Middle frontal gyrus (tissue), 1 donor: ENCODE results near the gene EGR2.
"Not testable (repeated sequence)": the region's sequence is repeated elsewhere in the genome, so short reads cannot be mapped to it uniquely, and the experiment has no call there.

Experiments
- DNase-seq: peaks from one replicate; pipeline ENCODE4 v3.0.0-alpha.2; 2015; ENCODE audit warnings: low spot score; ENCODE audit errors: extremely low spot score

EGR2 gene

GRCh38 chr10:62795100-62795499, 21.1 kb downstream of the EGR2 start:
- no peak for DNase-seq

GRCh38 chr10:62794306-62794705, 21.9 kb downstream of the EGR2 start:
- no peak for DNase-seq

- no peak for DNase-seq
These were observed 23.9 kb downstream of the EGR2 start for GRCh38 chr10:62792261-62792660.

GRCh38 chr10:62790571-62790970, 25.6 kb downstream of the EGR2 start:
- no peak for DNase-seq

DNA sequence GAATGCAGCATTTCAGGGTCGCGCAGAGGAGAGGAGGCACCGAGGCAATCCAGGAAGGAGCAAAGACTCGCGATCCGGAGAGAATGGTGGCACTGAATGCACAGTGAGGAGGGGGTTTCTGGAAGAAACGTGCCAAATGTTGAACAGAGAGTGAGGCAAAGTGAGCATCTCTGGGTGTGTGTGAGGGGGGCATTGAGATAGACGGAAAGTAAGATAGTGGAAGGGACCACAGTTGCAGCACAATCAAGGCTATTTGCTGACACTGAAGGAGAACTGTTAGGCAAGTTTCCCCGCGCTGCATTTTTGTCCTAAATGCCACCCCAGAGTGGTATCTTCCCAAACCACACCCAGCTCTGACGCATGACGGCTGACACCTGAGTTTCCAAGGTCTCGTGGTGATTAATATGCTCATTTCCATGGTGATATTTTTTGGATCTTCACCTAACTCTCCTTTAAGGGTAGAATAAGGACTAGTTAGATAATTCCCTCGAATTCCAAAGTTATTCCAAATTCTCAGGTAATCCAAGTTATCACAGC, 26.1 kb downstream of the EGR2 start:
- no peak for DNase-seq

- DNase-seq, result no peak
These were observed 27.2 kb downstream of the EGR2 start for GRCh38 chr10:62788861-62789467.

GRCh38 chr10:62788285-62788684, 27.9 kb downstream of the EGR2 start:
- DNase-seq, result not testable (repeated sequence)

DNA sequence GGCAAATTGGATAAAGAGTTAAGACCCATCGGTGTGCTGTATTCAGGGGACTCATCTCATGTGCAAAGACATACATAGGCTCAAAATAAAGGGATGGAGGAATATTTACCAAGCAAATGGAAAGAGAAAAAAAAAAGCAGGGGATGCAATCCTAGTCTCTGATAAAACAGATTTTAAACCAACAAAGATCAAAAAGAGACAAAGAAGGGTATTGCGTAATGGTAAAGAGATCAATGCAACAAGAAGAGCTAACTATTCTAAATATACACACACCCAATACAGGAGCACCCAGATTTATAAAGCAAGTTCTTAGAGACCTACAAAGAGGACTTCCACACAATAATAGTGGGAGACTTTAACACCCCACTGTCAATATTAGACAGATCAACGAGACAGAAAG, 31.6 kb downstream of the EGR2 start:
- not testable (repeated sequence) for DNase-seq

DNA sequence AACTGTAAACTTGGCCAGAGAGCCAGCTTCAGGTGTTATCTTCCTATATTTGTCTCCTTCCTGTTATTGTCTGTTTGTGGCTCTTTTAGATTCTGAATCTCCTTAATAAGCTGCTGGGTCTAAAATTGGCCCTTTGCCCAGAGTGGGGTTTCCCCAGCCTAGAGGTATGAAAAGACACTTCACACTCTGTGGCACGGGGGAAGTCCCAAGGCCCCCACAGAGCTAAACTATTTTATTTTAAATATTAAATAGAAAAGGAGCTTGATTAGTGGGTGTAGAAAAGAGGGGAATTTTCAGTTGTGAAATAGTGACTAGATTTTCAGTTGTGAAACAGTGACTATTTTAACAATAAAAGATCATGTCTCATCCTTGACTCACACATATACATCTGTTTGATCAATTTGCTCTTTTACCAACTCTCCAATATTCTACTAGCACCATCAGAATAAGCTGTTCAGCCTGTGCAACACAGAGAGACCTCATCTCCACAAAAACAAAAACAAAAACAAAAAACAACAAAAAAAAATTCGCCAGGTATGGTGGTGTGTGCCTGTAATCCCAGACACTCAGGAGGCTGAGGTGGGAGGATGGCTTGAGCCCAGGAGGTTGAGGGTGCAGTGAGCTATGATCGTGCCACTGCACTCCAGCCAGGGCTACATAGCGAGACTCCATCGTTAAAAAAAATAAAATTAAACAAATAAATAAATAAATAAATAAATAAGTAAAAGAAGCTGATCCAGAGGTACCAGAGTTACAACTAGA, 36.5 kb downstream of the EGR2 start:
- no peak for DNase-seq

DNA sequence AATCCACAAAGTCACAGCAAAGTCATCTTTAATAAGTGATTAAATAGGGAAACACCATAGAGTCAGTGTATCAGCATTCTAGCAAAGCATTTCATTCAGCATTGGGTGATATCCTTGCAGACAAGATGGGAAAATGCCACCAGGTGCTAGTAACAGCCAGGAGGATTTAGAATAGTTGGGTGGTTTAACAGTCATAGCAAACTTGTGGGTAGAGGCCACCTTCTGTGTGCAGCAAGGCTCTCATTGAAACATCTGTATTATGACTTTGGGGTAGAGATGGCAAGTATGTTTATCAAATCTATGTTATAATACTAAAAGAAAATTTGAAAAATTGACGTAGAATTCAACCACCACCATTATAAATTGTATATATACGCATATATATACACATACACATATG, 38.0 kb downstream of the EGR2 start:
- no peak for DNase-seq

DNA sequence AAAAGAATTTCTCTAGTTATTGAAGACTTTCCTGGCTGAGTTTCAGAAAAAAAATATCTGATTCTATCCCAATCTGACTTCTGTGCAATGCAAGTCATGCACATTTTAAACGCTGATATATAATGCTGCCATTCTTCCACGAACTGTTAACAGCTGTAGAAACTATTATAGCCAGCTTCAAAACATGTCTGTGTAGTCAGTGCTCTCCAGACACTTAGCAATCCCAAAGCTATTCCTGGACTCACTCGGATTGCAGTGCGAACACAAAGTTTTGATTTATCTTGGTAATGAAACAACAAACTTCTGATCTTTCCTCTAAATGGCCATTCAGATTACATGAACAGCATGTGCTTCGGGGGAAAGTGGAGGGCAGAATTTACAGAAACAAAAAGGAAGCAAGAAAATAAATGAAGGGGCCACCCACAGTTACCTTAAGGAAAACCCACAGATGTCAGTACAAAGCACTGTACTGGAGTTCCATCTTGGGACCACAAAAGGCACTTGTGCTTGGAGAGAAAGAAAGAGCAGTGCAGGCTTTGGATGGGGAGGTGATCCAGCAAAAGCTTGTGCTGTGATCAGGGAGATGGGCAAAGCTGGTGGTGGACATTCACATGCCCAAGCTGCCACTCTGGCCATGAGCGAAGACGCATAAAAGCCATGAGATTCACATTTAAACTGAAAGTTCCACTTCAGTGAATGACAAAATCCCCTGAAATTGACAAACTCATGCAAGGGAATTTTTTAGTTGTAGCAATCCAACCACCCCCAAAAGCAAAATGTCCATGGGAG, 43.8 kb downstream of the EGR2 start:
- DNase-seq, result no peak

GRCh38 chr10:62769574-62770242, 46.5 kb downstream of the EGR2 start:
- DNase-seq, result no peak

DNA sequence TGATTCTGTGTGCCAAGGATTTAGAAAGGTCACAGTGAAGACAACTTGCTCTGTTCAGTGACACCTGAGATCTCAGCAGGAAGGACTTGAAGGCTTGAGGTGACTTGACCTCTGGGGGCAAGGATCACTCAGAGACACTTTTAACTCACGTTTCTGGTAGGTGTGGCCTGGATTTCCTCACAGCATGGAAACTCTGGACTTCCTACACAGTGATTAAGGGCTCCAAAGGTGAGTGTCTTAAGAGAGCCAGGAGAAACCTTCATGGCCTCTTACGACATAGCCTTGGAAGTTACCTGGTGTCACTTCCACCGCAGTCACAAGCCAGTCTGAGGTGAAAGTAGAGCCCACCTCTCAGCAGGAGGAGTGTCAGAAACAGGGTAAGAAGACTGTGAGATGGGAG, 49.8 kb downstream of the EGR2 start:
- DNase-seq, result no peak

GRCh38 chr10:62765726-62766125, 50.4 kb downstream of the EGR2 start:
- DNase-seq, result no peak

DNA sequence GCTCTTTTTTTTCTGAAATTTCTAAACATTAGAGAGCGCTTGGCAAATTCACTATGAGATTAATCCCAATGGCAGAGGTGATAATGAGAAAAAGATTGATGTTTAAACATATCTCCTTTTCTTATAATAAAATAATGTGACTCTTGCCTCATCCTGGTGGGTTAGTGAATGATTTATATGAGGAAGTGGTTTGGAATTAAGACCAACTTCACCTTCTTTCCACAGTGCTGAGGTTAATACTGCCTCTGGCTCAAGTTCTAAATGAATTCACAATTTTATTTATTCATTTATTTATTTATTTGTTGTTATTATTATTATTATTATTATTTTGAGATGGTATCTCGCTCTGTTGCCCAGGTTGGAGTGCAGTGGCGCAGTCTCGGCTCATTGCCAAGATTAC, 52.2 kb downstream of the EGR2 start:
- no peak for DNase-seq

- no peak for DNase-seq
These were observed 53.0 kb downstream of the EGR2 start for GRCh38 chr10:62763155-62763554.
